ENCODE measurements around the gene CCDC184. TPM values are rescaled to one million over a fixed set of nuclear protein-coding genes. Genes with fewer than 3 reads are reported as not detected.

CCDC184 gene
- polyA plus RNA-seq, 1 donor from 2014 or later: 35.3 TPM

DNA sequence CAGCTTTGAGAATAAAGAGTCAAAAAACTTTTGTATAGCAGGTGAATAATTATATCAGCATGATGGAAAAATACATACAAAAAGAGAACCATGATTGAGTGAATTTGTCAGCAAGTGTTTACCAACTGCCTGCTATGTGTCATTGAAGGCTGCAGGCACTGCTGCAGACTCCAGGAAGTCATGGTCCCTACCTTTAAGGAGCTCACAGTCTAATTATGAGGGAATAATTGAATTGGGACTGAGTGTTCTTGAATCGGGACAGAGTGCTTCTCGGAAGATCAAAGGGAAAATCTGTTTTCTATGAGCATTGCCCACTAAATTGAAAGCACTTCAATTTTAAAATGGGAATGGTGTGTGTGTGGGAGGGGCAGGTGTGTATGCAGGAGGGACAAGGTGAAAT is 10.2 kb downstream of the CCDC184 start:
- Histone ChIP-seq H3F3A (ENCODE audit: insufficient read depth, low read length, poor library complexity, severe bottlenecking) (no peaks in the 10 kb centered on the region), H3K4me2 (ENCODE audit: low read length) (no peak overlapping the region), H3K27me3 (ENCODE audit: insufficient read depth, low read depth, low read length) (no peaks in the 10 kb centered on the region), H3K79me2 (replicated peaks; ENCODE audit: insufficient read depth, low read length) (no peaks in the 10 kb centered on the region), H3K9me3 (ENCODE audit: low read length) (no peaks in the 10 kb centered on the region), H4K20me1 (ENCODE audit: insufficient read depth) (no peaks in the 10 kb centered on the region), H3K9ac (ENCODE audit: low read length) (no peak overlapping the region), H2AFZ (ENCODE audit: low read depth, low read length) (no peak overlapping the region), H3K4me3 (ENCODE audit: low read length) (no peak overlapping the region), H3K27ac (ENCODE audit: low read length) (no peak overlapping the region), H3K36me3 (ENCODE audit: insufficient read depth, low read length) (no peaks in the 10 kb centered on the region), H3K9me2 (ENCODE audit: insufficient read depth, low read length) (no peaks in the 10 kb centered on the region)
- TF ChIP-seq RAD21 (conservative IDR thresholded peaks at IDR 0.05): no peak
- no peak for TF ChIP-seq MXI1 (conservative IDR thresholded peaks at IDR 0.05; ENCODE audit: poor library complexity, severe bottlenecking)
- TF ChIP-seq EP300 (conservative IDR thresholded peaks at IDR 0.05; ENCODE audit: poor library complexity, severe bottlenecking): no peak
- TF ChIP-seq SMC3 (conservative IDR thresholded peaks at IDR 0.05; ENCODE audit: poor library complexity): no peak
- TF ChIP-seq, protein P1, sequence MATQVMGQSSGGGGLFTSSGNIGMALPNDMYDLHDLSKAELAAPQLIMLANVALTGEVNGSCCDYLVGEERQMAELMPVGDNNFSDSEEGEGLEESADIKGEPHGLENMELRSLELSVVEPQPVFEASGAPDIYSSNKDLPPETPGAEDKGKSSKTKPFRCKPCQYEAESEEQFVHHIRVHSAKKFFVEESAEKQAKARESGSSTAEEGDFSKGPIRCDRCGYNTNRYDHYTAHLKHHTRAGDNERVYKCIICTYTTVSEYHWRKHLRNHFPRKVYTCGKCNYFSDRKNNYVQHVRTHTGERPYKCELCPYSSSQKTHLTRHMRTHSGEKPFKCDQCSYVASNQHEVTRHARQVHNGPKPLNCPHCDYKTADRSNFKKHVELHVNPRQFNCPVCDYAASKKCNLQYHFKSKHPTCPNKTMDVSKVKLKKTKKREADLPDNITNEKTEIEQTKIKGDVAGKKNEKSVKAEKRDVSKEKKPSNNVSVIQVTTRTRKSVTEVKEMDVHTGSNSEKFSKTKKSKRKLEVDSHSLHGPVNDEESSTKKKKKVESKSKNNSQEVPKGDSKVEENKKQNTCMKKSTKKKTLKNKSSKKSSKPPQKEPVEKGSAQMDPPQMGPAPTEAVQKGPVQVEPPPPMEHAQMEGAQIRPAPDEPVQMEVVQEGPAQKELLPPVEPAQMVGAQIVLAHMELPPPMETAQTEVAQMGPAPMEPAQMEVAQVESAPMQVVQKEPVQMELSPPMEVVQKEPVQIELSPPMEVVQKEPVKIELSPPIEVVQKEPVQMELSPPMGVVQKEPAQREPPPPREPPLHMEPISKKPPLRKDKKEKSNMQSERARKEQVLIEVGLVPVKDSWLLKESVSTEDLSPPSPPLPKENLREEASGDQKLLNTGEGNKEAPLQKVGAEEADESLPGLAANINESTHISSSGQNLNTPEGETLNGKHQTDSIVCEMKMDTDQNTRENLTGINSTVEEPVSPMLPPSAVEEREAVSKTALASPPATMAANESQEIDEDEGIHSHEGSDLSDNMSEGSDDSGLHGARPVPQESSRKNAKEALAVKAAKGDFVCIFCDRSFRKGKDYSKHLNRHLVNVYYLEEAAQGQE (IDR thresholded peaks at IDR 0.05; ENCODE audit: borderline replicate concordance): no peak
- TF ChIP-seq POLR2AphosphoS5 (IDR thresholded peaks at IDR 0.05): no peak
- no peak for TF ChIP-seq EZH2 (IDR thresholded peaks at IDR 0.05; ENCODE audit: borderline replicate concordance, insufficient read depth, low read length, poor library complexity, severe bottlenecking)
- TF ChIP-seq, protein P2, sequence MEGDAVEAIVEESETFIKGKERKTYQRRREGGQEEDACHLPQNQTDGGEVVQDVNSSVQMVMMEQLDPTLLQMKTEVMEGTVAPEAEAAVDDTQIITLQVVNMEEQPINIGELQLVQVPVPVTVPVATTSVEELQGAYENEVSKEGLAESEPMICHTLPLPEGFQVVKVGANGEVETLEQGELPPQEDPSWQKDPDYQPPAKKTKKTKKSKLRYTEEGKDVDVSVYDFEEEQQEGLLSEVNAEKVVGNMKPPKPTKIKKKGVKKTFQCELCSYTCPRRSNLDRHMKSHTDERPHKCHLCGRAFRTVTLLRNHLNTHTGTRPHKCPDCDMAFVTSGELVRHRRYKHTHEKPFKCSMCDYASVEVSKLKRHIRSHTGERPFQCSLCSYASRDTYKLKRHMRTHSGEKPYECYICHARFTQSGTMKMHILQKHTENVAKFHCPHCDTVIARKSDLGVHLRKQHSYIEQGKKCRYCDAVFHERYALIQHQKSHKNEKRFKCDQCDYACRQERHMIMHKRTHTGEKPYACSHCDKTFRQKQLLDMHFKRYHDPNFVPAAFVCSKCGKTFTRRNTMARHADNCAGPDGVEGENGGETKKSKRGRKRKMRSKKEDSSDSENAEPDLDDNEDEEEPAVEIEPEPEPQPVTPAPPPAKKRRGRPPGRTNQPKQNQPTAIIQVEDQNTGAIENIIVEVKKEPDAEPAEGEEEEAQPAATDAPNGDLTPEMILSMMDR (IDR thresholded peaks at IDR 0.05; ENCODE audit: poor library complexity, severe bottlenecking): no peak
- TF ChIP-seq TAF1 (IDR thresholded peaks at IDR 0.05; ENCODE audit: low read depth): no peak

DNA sequence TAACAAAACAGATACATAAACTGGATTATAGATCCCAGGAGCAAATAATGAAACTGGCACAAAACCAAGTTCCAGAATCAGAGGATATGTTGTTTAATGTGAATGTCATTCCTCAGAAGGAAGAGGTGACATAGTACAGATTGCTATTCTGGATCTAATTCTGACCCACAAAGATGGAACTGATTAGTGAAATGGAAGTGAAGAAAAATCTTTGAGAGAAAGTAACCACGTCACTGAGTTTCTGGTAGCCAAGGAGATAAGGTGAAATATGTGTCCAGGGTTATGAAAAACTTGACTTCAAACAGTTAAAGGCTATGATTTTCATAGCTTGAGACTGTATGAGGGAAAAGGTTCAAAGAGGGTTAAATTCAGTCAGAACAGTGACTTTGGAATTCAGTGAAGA is 11.4 kb downstream of the CCDC184 start:
- no peak overlapping the region for H3K4me2 ChIP-seq (ENCODE audit: low read length)
- H3K79me2 ChIP-seq (replicated peaks; ENCODE audit: insufficient read depth, low read length): no peaks in the 10 kb centered on the region
- H3F3A ChIP-seq (ENCODE audit: insufficient read depth, low read length, poor library complexity, severe bottlenecking): no peaks in the 10 kb centered on the region
- no peak overlapping the region for H3K9ac ChIP-seq (ENCODE audit: low read length)
- H4K20me1 ChIP-seq (ENCODE audit: insufficient read depth): no peaks in the 10 kb centered on the region
- no peaks in the 10 kb centered on the region for H3K9me3 ChIP-seq (ENCODE audit: low read length)
- TF ChIP-seq POLR2AphosphoS5 (IDR thresholded peaks at IDR 0.05): no peak
- TF ChIP-seq SMC3 (conservative IDR thresholded peaks at IDR 0.05; ENCODE audit: poor library complexity): no peak
- TF ChIP-seq, protein P1 (IDR thresholded peaks at IDR 0.05; ENCODE audit: borderline replicate concordance): no peak
- TF ChIP-seq MXI1 (conservative IDR thresholded peaks at IDR 0.05; ENCODE audit: poor library complexity, severe bottlenecking): no peak
- TF ChIP-seq RAD21 (conservative IDR thresholded peaks at IDR 0.05): no peak
- no peak for TF ChIP-seq EZH2 (IDR thresholded peaks at IDR 0.05; ENCODE audit: borderline replicate concordance, insufficient read depth, low read length, poor library complexity, severe bottlenecking)
- no peak for TF ChIP-seq EP300 (conservative IDR thresholded peaks at IDR 0.05; ENCODE audit: poor library complexity, severe bottlenecking)
- no peak for TF ChIP-seq TAF1 (IDR thresholded peaks at IDR 0.05; ENCODE audit: low read depth)
- TF ChIP-seq, protein P2 (IDR thresholded peaks at IDR 0.05; ENCODE audit: poor library complexity, severe bottlenecking): no peak
- no peak overlapping the region for H2AFZ ChIP-seq (ENCODE audit: low read depth, low read length)
- H3K9me2 ChIP-seq (ENCODE audit: insufficient read depth, low read length): no peaks in the 10 kb centered on the region
- H3K27me3 ChIP-seq (ENCODE audit: insufficient read depth, low read depth, low read length): no peaks in the 10 kb centered on the region
- no peak overlapping the region for H3K4me3 ChIP-seq (ENCODE audit: low read length)
- H3K36me3 ChIP-seq (ENCODE audit: insufficient read depth, low read length): no peaks in the 10 kb centered on the region
- no peak overlapping the region for H3K27ac ChIP-seq (ENCODE audit: low read length)
